H9 (cell line): ENCODE measurements around the gene PHLDA3. TPM values are rescaled to one million over a fixed set of nuclear protein-coding genes. Genes with fewer than 3 reads are reported as not detected.

Source experiments
- DNase-seq: peaks from one replicate; pipeline ENCODE4 v3.0.0-alpha.2; 2017
- H2AFZ ChIP-seq: one replicate; pipeline ENCODE4 v1.6.1; 2013; ENCODE audit warnings: mild to moderate bottlenecking, low read length, control low read depth, moderate library complexity
- H2AK5ac ChIP-seq: 2 replicates; pipeline ENCODE4 v1.6.1; 2013; ENCODE audit warnings: low read length, control low read depth, mixed read lengths; ENCODE audit not compliant: insufficient read length
- H2BK120ac ChIP-seq: one replicate; pipeline ENCODE4 v1.6.1; 2013; ENCODE audit warnings: low read depth, mild to moderate bottlenecking, low read length, control low read depth, inconsistent platforms; ENCODE audit not compliant: poor library complexity, severe bottlenecking
- H2BK12ac ChIP-seq: 2 replicates; pipeline ENCODE4 v1.6.1; 2013; ENCODE audit warnings: low read length, control low read depth, mixed read lengths, low read depth; ENCODE audit not compliant: insufficient read length
- H2BK15ac ChIP-seq: 2 replicates; pipeline ENCODE4 v1.6.1; 2013; ENCODE audit warnings: low read depth, low read length, control low read depth
- H2BK20ac ChIP-seq: one replicate; pipeline ENCODE4 v1.6.1; 2013; ENCODE audit warnings: low read depth, mild to moderate bottlenecking, low read length, control low read depth, inconsistent platforms; ENCODE audit not compliant: poor library complexity, severe bottlenecking
- H2BK5ac ChIP-seq: 2 replicates; pipeline ENCODE4 v1.6.1; 2013; ENCODE audit warnings: low read length, control low read depth, mixed read lengths; ENCODE audit not compliant: insufficient read length
- H3K14ac ChIP-seq: 2 replicates; pipeline ENCODE4 v1.6.1; 2013; ENCODE audit warnings: low read length, control low read depth; ENCODE audit not compliant: insufficient read depth
- H3K18ac ChIP-seq: 2 replicates; pipeline ENCODE4 v1.6.1; 2013; ENCODE audit warnings: low read depth, mild to moderate bottlenecking, mixed read lengths, low read length, control low read depth; ENCODE audit not compliant: insufficient read length
- H3K23ac ChIP-seq: 2 replicates; pipeline ENCODE4 v1.6.1; 2013; ENCODE audit warnings: low read length, control low read depth, mixed read lengths, low read depth; ENCODE audit not compliant: insufficient read length
- H3K23me2 ChIP-seq: 2 replicates; pipeline ENCODE4 v1.6.1; 2013; ENCODE audit warnings: low read depth, mild to moderate bottlenecking, mixed read lengths, low read length, control low read depth; ENCODE audit not compliant: insufficient read length, poor library complexity, severe bottlenecking
- H3K27ac ChIP-seq: 2 replicates; pipeline ENCODE4 v1.5.1; 2013; ENCODE audit warnings: low read length, control low read depth, mixed read lengths, low read depth; ENCODE audit not compliant: insufficient read length
- H3K27me3 ChIP-seq: 2 replicates; pipeline ENCODE4 v1.6.1; 2013; ENCODE audit warnings: low read length, control low read depth, inconsistent platforms; ENCODE audit not compliant: insufficient read depth
- H3K4ac ChIP-seq: 2 replicates; pipeline ENCODE4 v1.6.1; 2013; ENCODE audit warnings: low read depth, mild to moderate bottlenecking, control low read depth, inconsistent platforms, low read length, moderate library complexity
- H3K4me1 ChIP-seq: 2 replicates; pipeline ENCODE4 v1.6.1; 2013; ENCODE audit warnings: low read length, control low read depth, inconsistent platforms; ENCODE audit not compliant: insufficient read depth
- H3K4me2 ChIP-seq: 2 replicates; pipeline ENCODE4 v1.6.1; 2013; ENCODE audit warnings: low read length, control low read depth, mixed read lengths; ENCODE audit not compliant: insufficient read length, insufficient read depth
- H3K56ac ChIP-seq: 2 replicates; pipeline ENCODE4 v1.6.1; 2013; ENCODE audit warnings: low read depth, mild to moderate bottlenecking, mixed read lengths, low read length, control low read depth; ENCODE audit not compliant: insufficient read length
- H3K79me1 ChIP-seq: 2 replicates; pipeline ENCODE4 v1.6.1; 2013; ENCODE audit warnings: low read depth, mild to moderate bottlenecking, moderate library complexity, low read length, control low read depth, inconsistent platforms; ENCODE audit not compliant: insufficient read depth, poor library complexity, severe bottlenecking
- H3K79me2 ChIP-seq: 2 replicates; pipeline ENCODE4 v1.6.1; 2013; ENCODE audit warnings: low read length, control low read depth, inconsistent platforms; ENCODE audit not compliant: insufficient read depth
- H3K9ac ChIP-seq: 2 replicates; pipeline ENCODE4 v1.6.1; 2013; ENCODE audit warnings: low read length, control low read depth, mixed read lengths; ENCODE audit not compliant: insufficient read length; ENCODE audit errors: extremely low read depth
- H3K9me3 ChIP-seq: one replicate; pipeline ENCODE4 v1.6.1; 2013; ENCODE audit warnings: low read depth, low read length, inconsistent platforms; ENCODE audit not compliant: control insufficient read depth
- H3T11ph ChIP-seq: one replicate; pipeline ENCODE4 v1.6.1; 2013; ENCODE audit warnings: mild to moderate bottlenecking, low read length, control low read depth, inconsistent platforms
- H4K20me1 ChIP-seq: one replicate; pipeline ENCODE4 v1.6.1; 2013; ENCODE audit not compliant: control insufficient read depth, insufficient read length, insufficient read depth
- H4K5ac ChIP-seq: 2 replicates; pipeline ENCODE4 v1.6.1; 2013; ENCODE audit warnings: low read depth, mild to moderate bottlenecking, mixed read lengths, low read length, control low read depth; ENCODE audit not compliant: insufficient read length
- H4K8ac ChIP-seq: replicated peaks from 2 replicates; pipeline ENCODE4 v1.6.1; 2013; ENCODE audit warnings: low read length, control low read depth, mixed read lengths, low read depth; ENCODE audit not compliant: insufficient read length
- H4K91ac ChIP-seq: 2 replicates; pipeline ENCODE4 v1.6.1; 2013; ENCODE audit warnings: low read depth, mild to moderate bottlenecking, moderate library complexity, mixed read lengths, low read length, control low read depth; ENCODE audit not compliant: insufficient read length
- H3K27ac Mint-ChIP-seq, 3 experiments: 2 replicates in 2 of 3; 3 replicates in 1 of 3; pipeline ENCODE4 v1.8.0; 2020 to 2021; ENCODE audit warnings: mixed read lengths in 3 of 3, mild to moderate bottlenecking in 1 of 3, moderate library complexity in 1 of 3
- H3K27me3 Mint-ChIP-seq: 2 replicates; pipeline ENCODE4 v1.8.0; 2021; ENCODE audit warnings: low read depth, mild to moderate bottlenecking, moderate library complexity, mixed read lengths
- H3K36me3 Mint-ChIP-seq, 3 experiments: 2 replicates in 2 of 3; 3 replicates in 1 of 3; pipeline ENCODE4 v1.8.0; 2020 to 2021; ENCODE audit warnings: low read depth in 3 of 3, mixed read lengths in 3 of 3; ENCODE audit not compliant: insufficient read depth in 1 of 3
- H3K4me1 Mint-ChIP-seq, 2 experiments: 2 replicates each; pipeline ENCODE4 v1.8.0; 2020; ENCODE audit warnings: mixed read lengths in 2 of 2
- H3K4me3 Mint-ChIP-seq, 2 experiments: 2 replicates in 1 of 2; 3 replicates in 1 of 2; pipeline ENCODE4 v1.8.0; 2020 to 2021; ENCODE audit warnings: mild to moderate bottlenecking in 2 of 2, mixed read lengths in 2 of 2, moderate library complexity in 1 of 2
- H3K9me3 Mint-ChIP-seq, 2 experiments: 2 replicates in 1 of 2; 3 replicates in 1 of 2; pipeline ENCODE4 v1.8.0; 2020; ENCODE audit warnings: mild to moderate bottlenecking in 2 of 2, mixed read lengths in 2 of 2, moderate library complexity in 1 of 2
- CTCF ChIP-seq: fragments of 200-600 bp; sonication (generic); conservative IDR thresholded peaks from 3 replicates; pipeline ENCODE4 v1.8.0; 2021; ENCODE audit warnings: antibody characterized with exemption, mild to moderate bottlenecking
- WGBS: extraction: QIAGEN DNeasy Blood & Tissue Kit; methylation state at CpG from one replicate; pipeline ENCODE4 v1.1.7; 2013; ENCODE audit warnings: missing lambda C conversion rate, low lambda C conversion rate, mixed read lengths; ENCODE audit not compliant: insufficient read length; ENCODE audit errors: extremely low coverage; 5-methylcytosine and 5-hydroxymethylcytosine counted together
- total RNA-seq: library from RNA; stranded (reverse); gene quantifications from 2 replicates; pipeline ENCODE4 v1.2.1, GENCODE V29; 2021

The PHLDA3 gene
- total RNA-seq, 1 experiment from 2014 or later, result 53.9 TPM

- Histone ChIP-seq H2BK120ac (no peak overlapping the region), H3K4me1 (no peaks in the 10 kb centered on the region), H3K23me2 (no peaks in the 10 kb centered on the region), H4K5ac (no peak overlapping the region), H4K20me1 (no peaks in the 10 kb centered on the region), H3K27me3 (no peaks in the 10 kb centered on the region), H3T11ph (no peak overlapping the region), H3K18ac (no peak overlapping the region), H2AK5ac (no peak overlapping the region), H2BK12ac (no peak overlapping the region), H3K4me2 (no peak overlapping the region), H2BK15ac (no peak overlapping the region), H3K14ac (no peak overlapping the region), H3K79me2 (no peaks in the 10 kb centered on the region), H3K4ac (no peak overlapping the region), H2AFZ (no peak overlapping the region), H2BK20ac (no peak overlapping the region), H3K79me1 (no peaks in the 10 kb centered on the region), H3K23ac (no peak overlapping the region), H4K91ac (no peak overlapping the region), H2BK5ac (no peak overlapping the region), H3K56ac (no peak overlapping the region), H3K27ac (no peak overlapping the region), H4K8ac (no peak overlapping the region), H3K9me3 (no peaks in the 10 kb centered on the region), H3K9ac (no peak overlapping the region)
- H3K36me3 Mint-ChIP-seq, result no peaks in the 10 kb centered on the region
- no peak for TF ChIP-seq CTCF
- no peak overlapping the region for H3K27ac Mint-ChIP-seq
- WGBS, result no CpG with 5 or more reads among the region's 5 CpGs
- no peak for DNase-seq
- peaks cover 0 to under 1% of the 10 kb centered on the region in 2 experiments; a peak in 1 of 5 replicates for H3K9me3 Mint-ChIP-seq
- H3K27me3 Mint-ChIP-seq, result peaks cover 3% of the 10 kb centered on the region; the same call in 1 of the 2 replicates
- peaks cover 13 to 14% of the 10 kb centered on the region in 2 experiments for H3K4me1 Mint-ChIP-seq
- no peak overlapping the region for H3K4me3 Mint-ChIP-seq
These were observed 49.1 kb upstream of the PHLDA3 start for GRCh38 chr1:201518071-201518470.
